Measurements from ENCODE around the gene CASTOR2.

DNA sequence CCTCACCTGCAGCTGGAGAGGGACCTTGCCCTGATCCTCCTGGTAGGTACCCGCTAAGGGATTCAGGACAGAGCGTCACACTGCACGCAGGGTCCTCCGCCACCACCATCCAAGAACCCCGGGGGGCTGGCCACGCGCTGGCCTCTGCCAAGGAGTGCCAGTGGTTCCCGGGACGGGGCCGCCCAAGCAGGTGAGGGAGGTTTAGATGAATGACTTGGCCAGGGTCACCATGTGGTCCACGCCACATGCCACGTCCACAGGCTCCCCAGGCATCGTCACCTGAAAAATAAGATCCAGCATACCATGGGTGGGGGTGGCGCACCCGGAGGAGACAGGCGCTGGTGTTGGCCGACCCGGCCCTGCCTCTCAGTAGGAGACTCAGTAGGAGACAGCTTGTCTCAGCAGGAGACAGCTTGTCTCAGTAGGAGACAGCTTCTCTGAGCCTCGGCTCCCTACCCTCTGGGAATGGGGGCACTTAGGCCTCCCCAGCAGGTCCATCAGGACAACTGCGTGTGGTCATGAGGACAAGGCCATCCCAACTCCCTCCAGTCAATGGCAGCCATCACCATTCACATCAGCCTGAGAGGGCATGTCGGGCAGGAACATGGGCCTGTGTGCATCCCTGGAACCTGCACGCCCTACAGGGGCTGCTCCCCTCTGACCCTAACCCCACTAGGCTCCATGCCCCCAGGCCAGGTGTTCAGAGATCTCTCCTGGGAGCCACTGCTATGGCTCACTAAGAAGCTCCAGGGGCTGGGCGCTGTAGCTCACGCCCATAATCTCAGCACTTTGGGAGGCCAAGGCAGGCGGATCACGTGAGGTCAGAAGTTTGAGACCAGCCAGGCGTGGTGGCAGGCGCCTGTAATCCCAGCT, 78.6 kb downstream of the CASTOR2 start:
- TF ChIP-seq CTCF (IDR thresholded peaks at IDR 0.05; ENCODE audit: extremely low read depth in 1 of 2, insufficient read depth in 1 of 2, low read depth in 1 of 2, low read length in 2 of 2), result no peak
- TF ChIP-seq, protein P1, sequence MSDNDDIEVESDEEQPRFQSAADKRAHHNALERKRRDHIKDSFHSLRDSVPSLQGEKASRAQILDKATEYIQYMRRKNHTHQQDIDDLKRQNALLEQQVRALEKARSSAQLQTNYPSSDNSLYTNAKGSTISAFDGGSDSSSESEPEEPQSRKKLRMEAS (IDR thresholded peaks at IDR 0.05; ENCODE audit: insufficient read depth, insufficient read length), result no peak
- TF ChIP-seq GATA2 (IDR thresholded peaks at IDR 0.05; ENCODE audit: insufficient read depth, insufficient read length, low read depth, low read length), result no peak
- TF ChIP-seq MYC (IDR thresholded peaks at IDR 0.05; ENCODE audit: low read depth, low read length), result no peak
- no peak for TF ChIP-seq POLR2AphosphoS5 (IDR thresholded peaks at IDR 0.05; ENCODE audit: insufficient read depth, low read depth, low read length)
- TF ChIP-seq POLR2A (IDR thresholded peaks at IDR 0.05; ENCODE audit: low read depth, low read length), result no peak

Data from endothelial cell of umbilical vein (primary cell).